Measurements from ENCODE around the gene PM20D1. TPM values are rescaled to one million over a fixed set of nuclear protein-coding genes. Genes with fewer than 3 reads are reported as not detected.
"Not testable (repeated sequence)": the region's sequence is repeated elsewhere in the genome, so short reads cannot be mapped to it uniquely, and the experiment has no call there.

The PM20D1 gene
- total and polyA plus RNA-seq, 4 experiments from 2014 or later = 1.4 to 1.9 (median 1.8) TPM

GRCh38 chr1:205824180-205824579 lies 25.8 kb downstream of the PM20D1 start:
- POLR2A ChIA-PET (ENCODE audit: partially characterized antibody) = no interaction called here
- Histone ChIP-seq H3K4me1 (ENCODE audit: insufficient read depth, low read length) (peaks cover 4% of the 10 kb centered on the region), H3K4me3 (ENCODE audit: low read length in 2 of 2) (no peak overlapping the region), H3K27ac (ENCODE audit: low read depth, low read length) (no peak overlapping the region), H3K9me3 (ENCODE audit: control insufficient read depth in 1 of 2, low read length in 2 of 2) (no peaks in the 10 kb centered on the region), H3K27me3 (ENCODE audit: insufficient read depth, low read length) (no peaks in the 10 kb centered on the region), H3K36me3 (ENCODE audit: insufficient read depth, low read length) (no peaks in the 10 kb centered on the region)
- Mint-ChIP-seq H3K9me3 (no peaks in the 10 kb centered on the region), H3K4me1 (peaks cover 1 to 17% (median 13%) of the 10 kb centered on the region in 4 donors), H3K27me3 (no peaks in the 10 kb centered on the region), H3K4me3 (peak overlapping the region in 1 of 8 donors; percentile 23), H3K27ac (no peak overlapping the region), H3K36me3 (peaks cover 1 to 12% of the 10 kb centered on the region in 2 donors)
- DNase-seq = no peak
- intact Hi-C loops (cut with micrococcal nuclease) = no loop called here
- CTCF ChIA-PET (ENCODE audit: partially characterized antibody) = no interaction called here

GRCh38 chr1:205823260-205823659 lies 26.7 kb downstream of the PM20D1 start:
- CTCF ChIA-PET (ENCODE audit: partially characterized antibody); H3K9me3 ChIP-seq (ENCODE audit: control insufficient read depth in 1 of 2, low read length in 2 of 2); POLR2A ChIA-PET (ENCODE audit: partially characterized antibody); H3K27me3 ChIP-seq (ENCODE audit: insufficient read depth, low read length); H3K27ac ChIP-seq (ENCODE audit: low read depth, low read length); H3K4me1 ChIP-seq (ENCODE audit: insufficient read depth, low read length); H3K27me3 Mint-ChIP-seq; intact Hi-C loops (cut with micrococcal nuclease); H3K36me3 ChIP-seq (ENCODE audit: insufficient read depth, low read length); H3K9me3 Mint-ChIP-seq; H3K4me3 ChIP-seq (ENCODE audit: low read length in 2 of 2); DNase-seq: not testable (repeated sequence)
- H3K4me1 Mint-ChIP-seq = peaks cover 1 to 20% (median 13%) of the 10 kb centered on the region in 4 donors
- peaks cover 1 to 11% of the 10 kb centered on the region in 2 donors for H3K36me3 Mint-ChIP-seq
- peak overlapping the region in 2 of 7 donors; percentile 4 to 78 for H3K27ac Mint-ChIP-seq
- H3K4me3 Mint-ChIP-seq = peak overlapping the region in 2 of 8 donors; percentile 46 to 47

GRCh38 chr1:205822397-205822796 lies 27.5 kb downstream of the PM20D1 start:
- H3K9me3 Mint-ChIP-seq = no peaks in the 10 kb centered on the region
- Histone ChIP-seq H3K4me3 (ENCODE audit: low read length in 2 of 2) (no peak overlapping the region), H3K27me3 (ENCODE audit: insufficient read depth, low read length) (no peaks in the 10 kb centered on the region), H3K36me3 (ENCODE audit: insufficient read depth, low read length) (no peaks in the 10 kb centered on the region), H3K4me1 (ENCODE audit: insufficient read depth, low read length) (peaks cover 9% of the 10 kb centered on the region), H3K27ac (ENCODE audit: low read depth, low read length) (no peak overlapping the region), H3K9me3 (ENCODE audit: control insufficient read depth in 1 of 2, low read length in 2 of 2) (no peaks in the 10 kb centered on the region)
- H3K27me3 Mint-ChIP-seq = no peaks in the 10 kb centered on the region
- CTCF ChIA-PET (ENCODE audit: partially characterized antibody) = no interaction called here
- no peak for DNase-seq
- POLR2A ChIA-PET (ENCODE audit: partially characterized antibody) = no interaction called here
- peaks cover 1 to 24% (median 13%) of the 10 kb centered on the region in 4 donors for H3K4me1 Mint-ChIP-seq
- intact Hi-C loops (cut with micrococcal nuclease) = no loop called here
- H3K4me3 Mint-ChIP-seq = no peak overlapping the region
- peaks cover 1 to 5% of the 10 kb centered on the region in 2 donors for H3K36me3 Mint-ChIP-seq
- H3K27ac Mint-ChIP-seq = no peak overlapping the region

GRCh38 chr1:205817988-205818387 lies 31.9 kb downstream of the PM20D1 start:
- H3K27me3 Mint-ChIP-seq = no peaks in the 10 kb centered on the region
- CTCF ChIA-PET (ENCODE audit: partially characterized antibody) = interaction anchor here (1.4 to 2.2 kb wide), 3 partner anchors 11 to 159 kb away, joined by 3 to 5 read pairs (median 4); no protein-coding TSS in a partner anchor
- POLR2A ChIA-PET (ENCODE audit: partially characterized antibody) = no interaction called here

GRCh38 chr1:205817364-205817763 lies 32.6 kb downstream of the PM20D1 start:
- DNase-seq = no peak
- Histone ChIP-seq H3K9me3 (ENCODE audit: control insufficient read depth in 1 of 2, low read length in 2 of 2) (no peaks in the 10 kb centered on the region), H3K4me1 (ENCODE audit: insufficient read depth, low read length) (peaks cover 16% of the 10 kb centered on the region), H3K36me3 (ENCODE audit: insufficient read depth, low read length) (no peaks in the 10 kb centered on the region), H3K27ac (ENCODE audit: low read depth, low read length) (no peak overlapping the region), H3K4me3 (ENCODE audit: low read length in 2 of 2) (no peak overlapping the region), H3K27me3 (ENCODE audit: insufficient read depth, low read length) (no peaks in the 10 kb centered on the region)
- ChIA-PET CTCF (ENCODE audit: partially characterized antibody) (interaction anchor here (1.4 to 2.2 kb wide), 3 partner anchors 10 to 160 kb away, joined by 3 to 5 read pairs (median 4); no protein-coding TSS in a partner anchor), POLR2A (ENCODE audit: partially characterized antibody) (interaction anchor here (0.8 to 0.9 kb wide), 2 partner anchors 9 to 35 kb away, joined by 3 read pairs; no protein-coding TSS in a partner anchor)
- no peak overlapping the region for H3K27ac Mint-ChIP-seq
- peaks cover 0 to 8% of the 10 kb centered on the region in 2 donors for H3K36me3 Mint-ChIP-seq
- intact Hi-C loops (cut with micrococcal nuclease) = no loop called here
- peaks cover 5 to 24% (median 11%) of the 10 kb centered on the region in 4 donors for H3K4me1 Mint-ChIP-seq
- no peaks in the 10 kb centered on the region for H3K27me3 Mint-ChIP-seq
- no peaks in the 10 kb centered on the region for H3K9me3 Mint-ChIP-seq
- no peak overlapping the region for H3K4me3 Mint-ChIP-seq

More at GRCh38 chr1:205817988-205818387, 31.9 kb downstream of the PM20D1 start:
- H3K27me3 ChIP-seq (ENCODE audit: insufficient read depth, low read length) = no peaks in the 10 kb centered on the region
- no peak overlapping the region for H3K4me3 ChIP-seq (ENCODE audit: low read length in 2 of 2)
- Mint-ChIP-seq H3K36me3 (peaks cover 0 to 7% of the 10 kb centered on the region in 2 donors), H3K4me3 (no peak overlapping the region), H3K27ac (no peak overlapping the region), H3K4me1 (peaks cover 4 to 25% (median 10%) of the 10 kb centered on the region in 4 donors), H3K9me3 (no peaks in the 10 kb centered on the region)
- intact Hi-C loops (cut with micrococcal nuclease) = no loop called here
- H3K36me3 ChIP-seq (ENCODE audit: insufficient read depth, low read length) = no peaks in the 10 kb centered on the region
- H3K27ac ChIP-seq (ENCODE audit: low read depth, low read length) = no peak overlapping the region
- H3K4me1 ChIP-seq (ENCODE audit: insufficient read depth, low read length) = peaks cover 15% of the 10 kb centered on the region
- no peaks in the 10 kb centered on the region for H3K9me3 ChIP-seq (ENCODE audit: control insufficient read depth in 1 of 2, low read length in 2 of 2)
- DNase-seq = no peak

- H3K27me3 Mint-ChIP-seq = no peaks in the 10 kb centered on the region
- H3K27ac ChIP-seq (ENCODE audit: low read depth, low read length) = peak overlapping the region; percentile 69
- peaks cover 31 to 60% (median 43%) of the 10 kb centered on the region in 4 donors for H3K4me1 Mint-ChIP-seq
- ChIA-PET CTCF (ENCODE audit: partially characterized antibody) (no interaction called here), POLR2A (ENCODE audit: partially characterized antibody) (interaction anchor here (0.7 to 2.8 kb wide), 5 partner anchors 36 to 177 kb away, joined by 3 to 10 read pairs (median 4); partner anchors contain the start of genes PM20D1 and RAB29)
- H3K9me3 Mint-ChIP-seq = no peaks in the 10 kb centered on the region
- H3K4me3 ChIP-seq (ENCODE audit: low read length in 2 of 2) = peak overlapping the region; percentile 71 to 88
- peaks cover 51% of the 10 kb centered on the region for H3K4me1 ChIP-seq (ENCODE audit: insufficient read depth, low read length)
- H3K4me3 Mint-ChIP-seq = peak overlapping the region; percentile 89 to 95 (median 94)
- no peaks in the 10 kb centered on the region for H3K27me3 ChIP-seq (ENCODE audit: insufficient read depth, low read length)
- no peaks in the 10 kb centered on the region for H3K9me3 ChIP-seq (ENCODE audit: control insufficient read depth in 1 of 2, low read length in 2 of 2)
- intact Hi-C loops (cut with micrococcal nuclease) = loop anchor here (1.0 kb wide), 4 partner anchors 37 to 181 kb away; partner anchors contain the start of genes ELK4, PM20D1 and RAB29
- peaks cover 8 to 33% of the 10 kb centered on the region in 2 donors for H3K36me3 Mint-ChIP-seq
- DNase-seq = peak in 1 of 5 donors; percentile 63
- H3K36me3 ChIP-seq (ENCODE audit: insufficient read depth, low read length) = no peaks in the 10 kb centered on the region
- H3K27ac Mint-ChIP-seq = peak overlapping the region; percentile 82 to 93 (median 89)
Measured at GRCh38 chr1:205813755-205814058, 36.2 kb downstream of the PM20D1 start.

- intact Hi-C loops (cut with micrococcal nuclease) = loop anchor here (1.0 kb wide), 4 partner anchors 37 to 181 kb away; partner anchors contain the start of genes ELK4, PM20D1 and RAB29
- Mint-ChIP-seq H3K27ac (peak within 1 kb of the TSS; percentile 82 to 95 (median 93)), H3K4me3 (peak within 1 kb of the TSS; percentile 91 to 96 (median 94)), H3K4me1 (peaks cover 37 to 62% (median 49%) of the 10 kb centered on the region in 4 donors), H3K9me3 (no peaks in the 10 kb centered on the region), H3K36me3 (peaks cover 8 to 34% of the 10 kb centered on the region in 2 donors), H3K27me3 (no peaks in the 10 kb centered on the region)
- ChIA-PET CTCF (ENCODE audit: partially characterized antibody) (interaction anchor here (0.8 kb wide), 1 partner anchor 164 kb away, joined by 3 read pairs; no protein-coding TSS in a partner anchor), POLR2A (ENCODE audit: partially characterized antibody) (interaction anchor here (0.6 to 4.0 kb wide), 9 partner anchors 8 to 182 kb away, joined by 3 to 23 read pairs (median 3); partner anchors contain the start of genes NUCKS1, PM20D1 and RAB29)
- Histone ChIP-seq H3K4me3 (ENCODE audit: low read length in 2 of 2) (peak within 1 kb of the TSS; percentile 71 to 88), H3K36me3 (ENCODE audit: insufficient read depth, low read length) (no peaks in the 10 kb centered on the region), H3K9me3 (ENCODE audit: control insufficient read depth in 1 of 2, low read length in 2 of 2) (no peaks in the 10 kb centered on the region), H3K27me3 (ENCODE audit: insufficient read depth, low read length) (no peaks in the 10 kb centered on the region), H3K4me1 (ENCODE audit: insufficient read depth, low read length) (peaks cover 54% of the 10 kb centered on the region), H3K27ac (ENCODE audit: low read depth, low read length) (peak within 1 kb of the TSS; percentile 69)
- DNase-seq = peak; percentile 90 to 96 (median 93)
Measured at GRCh38 chr1:205812878-205813754, 36.8 kb downstream of the PM20D1 start, which contains the start of gene SLC41A1. Gene SLC41A1, minus strand, starts transcription at chr1:205813198. Its CDS starts 2,757 bp downstream, at chr1:205810441.
